ENCODE data around the gene C20orf204.

The C20orf204 gene

GRCh38 chr20:64022671-64023360 is 13.2 kb upstream of the C20orf204 start:
- Histone ChIP-seq H3K36me3 (ENCODE audit: insufficient read depth, low read length) (peaks cover 15% of the 10 kb centered on the region; the same call in 1 of the 2 replicates), H3K9ac (ENCODE audit: low read depth, low read length) (no peak overlapping the region), H3K9me3 (ENCODE audit: control insufficient read depth, insufficient read depth, low read length) (no peaks in the 10 kb centered on the region), H3K4me1 (ENCODE audit: insufficient read depth, low read length) (no peaks in the 10 kb centered on the region)

- Histone ChIP-seq H3K4me1 (ENCODE audit: insufficient read depth, low read length) (no peaks in the 10 kb centered on the region), H3K9ac (ENCODE audit: low read depth, low read length) (no peak overlapping the region), H3K36me3 (ENCODE audit: insufficient read depth, low read length) (peaks cover 17% of the 10 kb centered on the region), H3K9me3 (ENCODE audit: control insufficient read depth, insufficient read depth, low read length) (no peaks in the 10 kb centered on the region)
These were observed 12.4 kb upstream of the C20orf204 start for GRCh38 chr20:64023361-64024140.

GRCh38 chr20:64024141-64024990 is 11.6 kb upstream of the C20orf204 start:
- Histone ChIP-seq H3K4me1 (ENCODE audit: insufficient read depth, low read length) (no peaks in the 10 kb centered on the region), H3K9me3 (ENCODE audit: control insufficient read depth, insufficient read depth, low read length) (no peaks in the 10 kb centered on the region), H3K9ac (ENCODE audit: low read depth, low read length) (no peak overlapping the region), H3K36me3 (ENCODE audit: insufficient read depth, low read length) (peaks cover 18% of the 10 kb centered on the region)

GRCh38 chr20:64025101-64025825 is 10.7 kb upstream of the C20orf204 start:
- no peaks in the 10 kb centered on the region for H3K4me1 ChIP-seq (ENCODE audit: insufficient read depth, low read length)
- no peaks in the 10 kb centered on the region for H3K9me3 ChIP-seq (ENCODE audit: control insufficient read depth, insufficient read depth, low read length)
- H3K36me3 ChIP-seq (ENCODE audit: insufficient read depth, low read length), result peaks cover 18% of the 10 kb centered on the region
- no peak overlapping the region for H3K9ac ChIP-seq (ENCODE audit: low read depth, low read length)

GRCh38 chr20:64025826-64026412 is 10.1 kb upstream of the C20orf204 start:
- Histone ChIP-seq H3K36me3 (ENCODE audit: insufficient read depth, low read length) (peaks cover 18% of the 10 kb centered on the region), H3K9me3 (ENCODE audit: control insufficient read depth, insufficient read depth, low read length) (no peaks in the 10 kb centered on the region), H3K9ac (ENCODE audit: low read depth, low read length) (no peak overlapping the region), H3K4me1 (ENCODE audit: insufficient read depth, low read length) (no peaks in the 10 kb centered on the region)

GRCh38 chr20:64027981-64028685 is 7.8 kb upstream of the C20orf204 start:
- no peak overlapping the region for H3K9ac ChIP-seq (ENCODE audit: low read depth, low read length)
- H3K36me3 ChIP-seq (ENCODE audit: insufficient read depth, low read length), result peaks cover 9% of the 10 kb centered on the region

GRCh38 chr20:64029293-64030117 is 6.5 kb upstream of the C20orf204 start:
- peaks cover 5% of the 10 kb centered on the region; the same call in 1 of the 2 replicates for H3K36me3 ChIP-seq (ENCODE audit: insufficient read depth, low read length)
- H3K4me1 ChIP-seq (ENCODE audit: insufficient read depth, low read length), result no peaks in the 10 kb centered on the region
- H3K9ac ChIP-seq (ENCODE audit: low read depth, low read length), result no peak overlapping the region
- H3K9me3 ChIP-seq (ENCODE audit: control insufficient read depth, insufficient read depth, low read length), result no peaks in the 10 kb centered on the region

More at GRCh38 chr20:64027981-64028685, 7.8 kb upstream of the C20orf204 start:
- Histone ChIP-seq H3K4me1 (ENCODE audit: insufficient read depth, low read length) (no peaks in the 10 kb centered on the region), H3K9me3 (ENCODE audit: control insufficient read depth, insufficient read depth, low read length) (no peaks in the 10 kb centered on the region)

- Histone ChIP-seq H3K9me3 (ENCODE audit: control insufficient read depth, insufficient read depth, low read length) (no peaks in the 10 kb centered on the region), H3K9ac (ENCODE audit: low read depth, low read length) (no peak overlapping the region), H3K36me3 (ENCODE audit: insufficient read depth, low read length) (peaks cover 5% of the 10 kb centered on the region; the same call in 1 of the 2 replicates), H3K4me1 (ENCODE audit: insufficient read depth, low read length) (no peaks in the 10 kb centered on the region; the same call in 1 of the 2 replicates)
These were observed 5.4 kb upstream of the C20orf204 start for GRCh38 chr20:64030371-64031134.

- Histone ChIP-seq H3K9ac (ENCODE audit: low read depth, low read length) (no peak overlapping the region), H3K9me3 (ENCODE audit: control insufficient read depth, insufficient read depth, low read length) (no peaks in the 10 kb centered on the region), H3K4me1 (ENCODE audit: insufficient read depth, low read length) (peaks cover 11% of the 10 kb centered on the region; the same call in 1 of the 2 replicates), H3K36me3 (ENCODE audit: insufficient read depth, low read length) (peaks cover 5% of the 10 kb centered on the region; the same call in 1 of the 2 replicates)
These were observed 4.1 kb upstream of the C20orf204 start for GRCh38 chr20:64031822-64032314.

GRCh38 chr20:64032706-64033624 is 3.0 kb upstream of the C20orf204 start:
- Histone ChIP-seq H3K9me3 (ENCODE audit: control insufficient read depth, insufficient read depth, low read length) (no peaks in the 10 kb centered on the region), H3K4me1 (ENCODE audit: insufficient read depth, low read length) (peaks cover 11% of the 10 kb centered on the region; the same call in 1 of the 2 replicates), H3K9ac (ENCODE audit: low read depth, low read length) (no peak overlapping the region), H3K36me3 (ENCODE audit: insufficient read depth, low read length) (peaks cover 3% of the 10 kb centered on the region; the same call in 1 of the 2 replicates)

- Histone ChIP-seq H3K4me1 (ENCODE audit: insufficient read depth, low read length) (peaks cover 11% of the 10 kb centered on the region; the same call in 1 of the 2 replicates), H3K9me3 (ENCODE audit: control insufficient read depth, insufficient read depth, low read length) (no peaks in the 10 kb centered on the region), H3K36me3 (ENCODE audit: insufficient read depth, low read length) (no peaks in the 10 kb centered on the region; the same call in 1 of the 2 replicates), H3K9ac (ENCODE audit: low read depth, low read length) (no peak overlapping the region)
These were observed 1.9 kb upstream of the C20orf204 start for GRCh38 chr20:64033981-64034493.
